Left renal cortex interstitium (tissue), 4 donors: ENCODE data around the gene FTCD. TPM values are rescaled to one million over a fixed set of nuclear protein-coding genes. Genes with fewer than 3 reads are reported as not detected.
"Not testable (repeated sequence)": the region's sequence is repeated elsewhere in the genome, so short reads cannot be mapped to it uniquely, and the experiment has no call there.

Experiments
- DNase-seq, 4 donors: peaks; one replicate each; pipeline ENCODE4 v3.0.0-alpha.2; 2013; ENCODE audit warnings: low read depth in 4 of 4, low spot score in 2 of 4, missing footprints in 1 of 4
- polyA plus RNA-seq, 4 donors: library from polyadenylated mRNA; unstranded; fragments of 120-200 nt; gene quantifications; one replicate each; pipeline ENCODE4 v1.2.1, GENCODE V29; 2013; ENCODE audit not compliant: insufficient read length in 4 of 4

Gene FTCD
- polyA plus RNA-seq, 4 donors, result 21.5 to 51.7 (median 31.4) TPM

DNA sequence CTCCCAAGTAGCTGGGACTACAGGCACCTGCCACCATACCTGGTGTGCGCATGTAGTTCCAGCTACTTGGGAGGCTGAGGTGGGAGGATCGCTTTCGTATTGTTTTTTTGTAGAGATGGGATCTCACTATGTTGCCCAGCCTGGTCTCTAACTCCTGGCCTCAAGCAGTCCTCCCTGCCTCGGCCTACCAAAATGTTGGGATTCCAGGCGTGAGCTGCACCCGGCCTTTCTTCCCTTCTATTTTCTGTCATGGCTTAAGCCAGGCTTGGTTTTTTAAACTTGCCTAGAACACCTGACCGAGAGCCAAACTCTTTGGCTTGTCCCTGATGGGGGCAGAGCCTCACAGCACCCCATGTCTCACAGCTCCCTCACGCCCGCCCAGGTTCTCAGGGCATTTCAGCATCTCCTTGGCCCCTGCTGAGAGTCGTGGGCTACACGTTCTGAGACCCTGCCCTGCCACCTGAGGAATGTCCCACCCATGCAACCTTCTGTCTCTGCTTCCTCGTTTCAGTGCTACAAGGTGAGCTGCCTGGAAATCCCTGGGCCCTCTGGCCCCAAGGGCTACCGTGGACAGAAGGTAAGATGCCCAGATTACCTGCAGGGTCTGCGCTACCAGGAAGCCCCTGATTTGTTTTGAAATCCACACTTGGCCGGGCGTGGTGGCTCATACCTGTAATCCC is 41.7 kb downstream of the FTCD start:
- no peak for DNase-seq

DNA sequence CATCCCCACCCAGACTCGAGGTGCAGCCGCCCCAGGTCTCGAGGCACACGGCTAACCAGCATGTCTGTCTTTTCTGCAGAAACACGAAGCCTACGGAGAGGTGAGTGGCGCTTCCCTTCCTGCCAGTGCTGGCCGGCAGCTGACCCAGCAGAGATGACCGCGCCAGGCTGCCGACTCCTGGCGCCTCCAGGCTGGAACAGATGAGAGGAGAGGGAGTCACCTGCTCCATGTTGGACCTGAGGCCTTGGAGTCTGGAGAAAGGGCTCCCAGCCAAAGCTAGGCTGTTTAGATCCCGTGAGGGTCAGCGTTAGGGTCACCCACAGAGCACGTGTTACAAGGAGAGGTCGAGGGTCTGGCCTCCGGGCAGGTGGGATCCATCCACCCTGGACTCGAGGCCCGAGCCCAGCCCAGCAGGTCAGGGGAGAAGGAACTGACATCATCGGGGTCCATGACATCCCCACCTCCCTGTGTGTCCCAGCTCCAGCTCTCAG is 42.6 kb downstream of the FTCD start:
- no peak for DNase-seq

DNA sequence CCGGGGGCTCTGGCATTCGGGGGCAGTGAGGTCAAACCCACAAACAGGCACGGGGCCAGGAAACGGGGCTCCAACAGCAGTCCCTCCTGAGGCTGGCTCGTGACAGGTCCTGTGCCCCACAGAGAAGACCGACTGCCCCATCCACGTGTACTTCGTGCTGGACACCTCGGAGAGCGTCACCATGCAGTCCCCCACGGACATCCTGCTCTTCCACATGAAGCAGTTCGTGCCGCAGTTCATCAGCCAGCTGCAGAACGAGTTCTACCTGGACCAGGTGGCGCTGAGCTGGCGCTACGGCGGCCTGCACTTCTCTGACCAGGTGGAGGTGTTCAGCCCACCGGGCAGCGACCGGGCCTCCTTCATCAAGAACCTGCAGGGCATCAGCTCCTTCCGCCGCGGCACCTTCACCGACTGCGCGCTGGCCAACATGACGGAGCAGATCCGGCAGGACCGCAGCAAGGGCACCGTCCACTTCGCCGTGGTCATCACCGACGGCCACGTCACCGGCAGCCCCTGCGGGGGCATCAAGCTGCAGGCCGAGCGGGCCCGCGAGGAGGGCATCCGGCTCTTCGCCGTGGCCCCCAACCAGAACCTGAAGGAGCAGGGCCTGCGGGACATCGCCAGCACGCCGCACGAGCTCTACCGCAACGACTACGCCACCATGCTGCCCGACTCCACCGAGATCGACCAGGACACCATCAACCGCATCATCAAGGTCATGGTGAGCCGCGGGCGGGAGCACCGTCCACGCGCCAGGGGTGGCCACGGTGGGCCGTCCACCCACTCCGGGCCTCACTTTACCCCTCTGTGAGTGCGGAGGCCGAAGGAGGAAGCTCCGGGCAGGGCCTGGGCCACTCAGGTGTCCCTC is 43.3 kb downstream of the FTCD start:
- DNase-seq, result no peak

DNA sequence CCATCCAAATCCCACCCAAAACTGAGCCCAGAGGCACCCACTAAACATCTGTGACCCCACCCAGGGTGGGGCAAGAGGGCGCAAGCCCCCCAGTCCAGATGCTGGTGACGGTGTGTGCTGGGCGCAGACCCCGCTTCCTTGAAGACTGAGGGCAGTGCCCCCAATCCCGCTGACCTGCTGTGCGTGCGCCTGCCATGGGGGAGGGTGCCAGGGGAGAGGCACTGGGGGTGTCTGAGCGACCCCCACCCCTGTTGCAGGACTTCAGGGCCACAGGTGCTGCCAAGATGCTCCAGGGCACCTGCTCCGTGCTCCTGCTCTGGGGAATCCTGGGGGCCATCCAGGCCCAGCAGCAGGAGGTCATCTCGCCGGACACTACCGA is 44.2 kb downstream of the FTCD start:
- DNase-seq, result no peak

DNA sequence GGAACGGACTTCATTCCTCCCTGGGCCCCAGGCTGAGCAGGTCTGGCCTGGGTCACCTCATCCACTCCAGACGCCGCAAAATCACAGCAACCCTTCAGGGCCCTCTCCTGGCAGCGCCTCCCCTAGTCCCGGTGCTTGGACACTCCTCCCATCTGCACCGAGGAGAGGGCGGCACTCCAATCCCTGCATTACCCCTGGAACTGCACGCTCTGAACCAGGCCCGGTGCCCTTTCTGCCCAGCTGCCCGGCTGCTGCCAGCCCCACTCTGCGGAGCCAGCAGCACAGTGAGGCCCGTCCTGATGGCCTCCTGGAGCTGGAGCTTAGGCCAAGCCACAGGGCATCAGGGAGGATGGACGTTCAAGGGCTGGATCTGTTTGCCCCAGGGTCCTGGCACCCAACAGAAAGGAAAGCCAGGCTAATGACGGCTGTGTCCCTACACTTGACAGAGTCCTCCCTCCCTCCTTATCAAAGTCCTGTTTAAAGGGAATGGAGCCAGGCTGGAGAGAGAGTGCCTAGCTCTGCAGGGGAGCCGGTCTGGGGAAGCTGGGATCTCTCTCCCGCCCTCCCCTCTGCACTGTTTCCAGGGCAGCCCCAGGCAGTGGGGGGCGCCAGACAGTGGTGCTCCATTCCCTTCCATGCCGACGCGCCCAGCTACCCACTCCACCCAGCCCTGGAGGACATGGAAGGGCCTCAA is 44.7 kb downstream of the FTCD start:
- no peak for DNase-seq

DNA sequence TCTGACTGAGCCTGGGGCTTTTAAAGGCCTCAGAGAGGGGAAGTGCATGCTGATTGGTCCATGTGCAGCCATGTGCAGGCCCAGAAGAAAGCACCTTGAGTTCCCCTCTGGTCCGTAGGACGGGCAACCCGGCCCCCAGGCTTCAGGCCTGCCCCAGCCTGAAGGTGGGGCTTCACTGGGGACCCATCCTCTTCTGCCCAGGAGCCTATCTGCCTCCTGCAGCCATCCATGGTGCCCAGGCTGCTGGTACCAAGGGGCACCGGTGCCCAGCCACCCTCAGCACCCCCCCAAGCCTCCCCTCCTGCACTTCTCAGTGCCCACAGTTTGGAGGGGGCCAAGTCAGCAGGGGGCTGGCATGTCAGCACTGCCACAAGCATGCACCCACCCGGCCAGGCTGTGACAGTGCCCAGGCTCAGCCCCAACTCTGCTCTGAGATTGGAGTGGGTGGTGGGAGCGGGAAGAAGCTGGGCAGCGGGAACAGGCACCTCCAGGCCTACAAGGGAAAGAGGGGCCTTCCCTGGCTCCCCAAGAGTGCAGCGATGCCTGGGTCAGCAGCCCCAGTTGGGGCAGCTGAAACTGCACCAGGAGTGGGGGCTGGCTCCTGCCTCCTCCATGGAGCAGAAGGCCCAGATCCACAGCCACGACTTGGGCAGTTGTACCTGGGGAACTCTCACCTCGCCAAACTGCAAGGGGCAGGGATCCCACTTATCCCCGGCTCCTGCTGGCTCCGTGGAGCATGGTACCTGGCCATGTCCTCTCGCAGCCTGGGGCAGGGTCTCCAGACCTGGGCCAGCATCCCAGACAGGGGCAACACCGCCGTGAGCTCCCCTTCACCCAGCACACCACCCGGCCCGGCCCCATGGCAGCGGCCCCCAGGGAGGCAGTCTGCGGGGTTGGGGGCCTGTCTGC is 45.8 kb downstream of the FTCD start:
- DNase-seq, result no peak

DNA sequence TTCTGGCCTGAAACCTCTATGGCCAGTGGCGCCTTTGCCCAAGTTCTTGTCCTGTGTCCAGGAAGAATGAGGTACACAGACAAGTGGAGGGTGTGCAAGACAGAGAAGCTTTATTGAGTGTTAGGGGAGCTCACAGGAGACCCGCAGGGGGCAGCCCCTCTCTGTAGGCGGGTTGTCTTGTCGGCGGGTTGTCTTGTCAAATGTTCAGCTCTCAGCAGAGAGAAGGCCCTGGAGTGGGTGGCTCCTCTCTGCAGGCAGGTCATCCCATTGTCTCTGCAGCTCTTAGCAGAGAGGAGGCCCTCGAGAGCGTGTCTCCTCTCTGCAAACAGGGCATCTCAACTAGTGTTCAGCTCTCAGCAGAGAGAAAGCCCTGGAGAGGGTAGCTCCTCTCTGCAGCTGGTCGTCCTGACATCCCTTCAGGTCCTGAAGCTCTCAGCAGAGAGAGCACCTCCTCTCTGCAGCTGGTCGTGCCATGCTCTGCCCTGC is 46.5 kb downstream of the FTCD start:
- no peak for DNase-seq

DNA sequence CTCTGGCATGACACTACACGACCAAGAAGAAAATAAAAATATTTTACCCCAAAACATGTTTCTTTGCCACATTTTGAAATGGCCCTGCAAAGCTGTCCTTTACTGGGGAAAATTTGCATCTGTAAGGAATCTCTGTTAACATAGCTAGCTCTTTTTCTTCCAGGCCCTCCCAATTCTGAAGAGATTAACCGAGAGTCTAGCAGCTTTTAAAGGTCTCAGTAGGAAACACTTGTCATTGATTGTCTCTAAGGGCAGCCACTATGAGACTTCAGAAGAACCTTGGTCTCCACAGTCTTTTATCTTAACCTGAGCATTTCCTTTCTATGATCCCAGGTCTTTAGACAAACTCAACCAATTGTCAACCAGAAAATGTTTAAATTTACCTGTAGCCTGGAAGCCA is 48.0 kb downstream of the FTCD start:
- DNase-seq, result not testable (repeated sequence)

DNA sequence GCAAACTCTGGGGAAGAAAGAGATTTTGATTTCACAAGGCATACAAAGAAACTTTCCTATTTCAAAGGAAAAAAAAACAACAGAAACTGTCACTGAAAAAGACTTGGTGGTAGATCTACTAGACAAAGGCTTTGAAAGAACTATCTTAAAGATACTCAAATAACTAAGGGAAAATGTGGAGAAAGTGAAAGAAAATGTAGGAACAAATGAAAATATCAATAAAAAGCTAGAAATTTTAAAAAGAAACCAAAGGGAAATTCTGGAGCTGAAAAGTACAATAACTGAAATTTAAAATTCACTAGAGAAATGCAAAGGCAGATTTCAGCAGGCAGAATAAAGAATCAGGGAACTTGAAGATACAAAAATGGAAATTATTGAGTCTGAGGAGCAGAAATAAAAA is 51.3 kb downstream of the FTCD start:
- no peak for DNase-seq

DNA sequence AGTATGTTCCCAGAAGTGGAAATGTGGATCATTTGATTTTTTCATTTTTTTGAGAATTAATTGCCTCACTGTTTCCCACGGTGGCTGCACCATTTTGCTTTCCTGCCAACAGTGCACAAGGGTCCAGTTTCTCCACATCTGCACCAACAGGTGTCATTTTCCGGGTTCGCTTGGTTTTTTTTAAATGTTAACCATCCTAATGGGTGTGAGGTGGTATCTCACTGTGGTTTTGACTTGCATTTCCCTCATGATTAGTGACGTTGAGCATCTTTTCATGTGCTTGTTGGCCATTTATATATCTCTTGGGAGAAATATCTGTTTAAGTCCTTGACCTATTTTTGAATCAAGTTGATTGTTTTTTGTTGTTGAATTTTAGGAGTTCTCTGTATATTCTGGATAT is 54.5 kb downstream of the FTCD start:
- no peak for DNase-seq

DNA sequence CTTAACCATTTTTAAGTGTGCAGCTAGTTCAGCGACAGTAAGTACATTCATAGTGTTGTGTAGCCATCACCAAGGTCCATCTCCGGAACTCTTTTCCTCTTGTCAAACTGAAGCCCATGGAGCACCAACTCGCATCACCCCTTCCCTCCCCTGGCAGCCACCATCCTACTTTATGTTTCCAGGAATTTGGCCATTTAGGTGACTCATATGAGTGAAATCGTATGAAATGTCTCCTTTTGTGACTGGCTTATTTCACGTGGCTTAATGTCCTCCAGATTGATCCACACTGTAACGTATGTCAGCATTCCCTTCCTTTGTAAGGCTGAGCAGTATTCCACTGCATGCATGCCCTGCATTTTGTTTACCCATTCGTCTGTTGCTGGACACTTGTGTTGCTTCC is 55.0 kb downstream of the FTCD start:
- no peak for DNase-seq

DNA sequence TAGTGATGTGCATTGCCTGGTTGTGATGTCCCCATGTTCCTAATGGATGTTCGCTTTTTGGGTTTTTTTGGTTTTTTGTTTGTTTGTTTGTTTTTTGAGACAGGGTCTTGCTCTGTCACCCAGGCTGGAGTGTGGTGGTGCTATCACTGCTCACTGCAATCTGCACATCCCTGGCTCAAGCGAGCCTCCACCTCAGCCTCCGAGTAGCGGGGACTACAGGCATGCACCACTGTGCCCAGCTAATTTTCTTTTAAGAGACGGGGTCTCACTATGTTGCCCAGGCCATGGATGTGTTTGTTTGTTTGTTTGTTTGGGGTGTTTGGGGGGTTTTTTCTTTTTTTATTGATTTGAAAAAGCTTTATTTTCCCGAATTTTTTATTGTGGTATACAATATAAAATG is 55.4 kb downstream of the FTCD start:
- no peak for DNase-seq

DNA sequence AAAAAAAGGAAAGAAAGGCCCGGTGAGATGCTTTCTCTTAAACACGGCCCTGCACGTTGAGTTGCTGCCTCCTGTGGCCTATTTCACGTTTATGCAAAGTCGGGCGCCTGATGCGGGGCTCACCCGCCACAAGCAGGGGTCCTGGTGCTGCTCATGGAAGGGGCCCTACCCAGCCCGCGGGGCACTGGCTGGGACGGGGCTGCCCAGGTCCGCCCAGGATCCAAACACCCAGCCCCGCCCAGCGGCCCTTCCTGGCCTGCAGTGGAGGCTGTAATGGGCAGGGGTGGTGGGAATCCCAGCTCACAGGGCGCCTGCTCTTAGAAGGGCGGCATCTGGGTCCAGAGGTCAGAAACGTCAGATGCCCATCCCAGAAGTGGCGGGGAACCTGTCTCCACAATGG is 55.9 kb downstream of the FTCD start:
- no peak for DNase-seq

DNA sequence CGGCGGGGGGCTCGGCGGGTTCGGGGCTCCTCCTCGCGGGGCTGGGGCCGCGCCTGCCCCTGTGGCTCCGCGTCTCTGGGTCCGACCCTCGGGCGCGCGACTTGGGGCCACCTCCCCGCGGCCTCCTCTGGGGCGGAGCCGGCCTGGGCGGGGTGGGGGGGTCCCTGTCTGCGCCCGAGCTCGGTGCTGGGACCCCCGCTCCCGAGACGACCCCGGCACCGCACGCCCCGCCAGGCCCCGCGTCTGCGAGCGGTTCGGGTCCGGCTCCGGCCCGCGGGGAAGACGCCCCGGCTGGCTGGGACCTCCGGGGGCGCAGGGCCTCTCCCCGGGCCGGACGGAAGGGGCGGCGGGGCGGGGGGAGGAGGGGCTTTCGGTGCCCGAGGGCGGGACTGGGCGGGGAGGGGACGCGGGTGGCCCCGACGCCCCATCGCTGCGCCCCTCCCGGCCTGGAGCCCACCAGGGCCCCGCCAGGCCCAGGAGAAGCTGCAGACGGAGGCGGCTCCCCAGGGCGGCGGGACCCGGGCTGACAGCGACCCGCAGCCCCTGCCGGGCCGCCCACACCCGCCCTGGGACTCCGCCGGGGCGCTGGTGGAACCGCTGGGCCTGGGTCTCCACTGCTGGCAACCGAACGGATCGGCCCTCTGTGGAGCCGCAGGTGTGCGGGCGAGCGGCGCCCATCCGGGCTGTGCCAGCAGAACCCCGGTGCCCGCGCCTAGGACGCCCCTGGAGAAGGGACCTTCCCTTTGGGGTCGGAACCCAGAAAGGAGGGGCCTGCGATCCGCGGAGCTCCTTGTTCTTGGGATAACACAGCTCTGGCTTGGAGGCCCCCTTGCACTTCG is 56.9 kb downstream of the FTCD start:
- DNase-seq, result no peak

DNA sequence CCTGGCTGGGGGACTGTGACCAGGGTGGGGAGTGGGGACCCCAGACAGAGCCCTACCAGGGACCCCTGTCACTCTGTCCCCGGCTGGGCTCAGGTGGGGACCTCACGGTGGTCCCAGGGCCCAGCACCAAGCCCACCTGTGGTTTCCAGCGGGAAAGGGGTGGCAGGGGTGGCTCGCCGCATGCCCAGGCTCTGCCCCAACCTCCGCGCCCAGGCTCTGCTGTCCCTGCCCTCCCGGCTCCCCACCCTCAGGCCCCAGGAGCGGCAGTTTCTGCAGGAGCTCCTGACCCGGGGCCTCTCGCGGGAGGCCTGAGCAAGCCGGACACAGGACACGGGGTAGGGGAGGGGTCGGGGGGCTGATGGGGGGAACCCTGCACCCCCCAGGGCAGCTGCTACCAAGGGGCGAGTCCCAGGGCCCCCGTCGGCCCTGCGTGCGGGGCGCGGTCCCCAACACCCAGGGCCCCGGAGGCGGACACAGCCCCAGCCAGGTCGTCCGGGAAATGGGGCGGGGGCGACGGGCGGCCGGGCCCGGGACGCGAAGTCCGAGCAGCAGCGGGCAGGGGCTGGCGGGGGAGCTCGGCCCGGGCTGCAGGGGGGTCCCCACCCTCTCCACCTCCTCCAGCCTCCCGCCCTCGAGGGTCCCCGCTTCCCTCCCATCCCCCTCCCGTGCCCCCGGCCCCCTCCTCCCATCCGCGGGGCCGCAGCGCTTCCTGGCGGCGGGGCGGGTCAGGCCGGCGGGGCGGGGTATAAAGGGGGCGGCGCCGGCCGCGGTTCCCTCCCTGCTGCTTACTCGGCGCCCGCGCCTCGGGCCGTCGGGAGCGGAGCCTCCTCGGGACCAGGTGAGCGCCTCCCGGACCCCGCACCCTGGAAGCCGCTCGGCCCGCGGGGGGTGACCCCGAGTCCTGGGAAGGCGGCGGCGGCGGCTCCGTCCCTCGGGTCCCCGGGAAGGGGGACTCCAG is 57.8 kb downstream of the FTCD start, which contains the start of gene COL6A2:
Gene COL6A2, plus strand, starts transcription at position 777 of the 958 bp plus-strand sequence.
- peak in 1 of 4 donors; percentile 54 for DNase-seq

DNA sequence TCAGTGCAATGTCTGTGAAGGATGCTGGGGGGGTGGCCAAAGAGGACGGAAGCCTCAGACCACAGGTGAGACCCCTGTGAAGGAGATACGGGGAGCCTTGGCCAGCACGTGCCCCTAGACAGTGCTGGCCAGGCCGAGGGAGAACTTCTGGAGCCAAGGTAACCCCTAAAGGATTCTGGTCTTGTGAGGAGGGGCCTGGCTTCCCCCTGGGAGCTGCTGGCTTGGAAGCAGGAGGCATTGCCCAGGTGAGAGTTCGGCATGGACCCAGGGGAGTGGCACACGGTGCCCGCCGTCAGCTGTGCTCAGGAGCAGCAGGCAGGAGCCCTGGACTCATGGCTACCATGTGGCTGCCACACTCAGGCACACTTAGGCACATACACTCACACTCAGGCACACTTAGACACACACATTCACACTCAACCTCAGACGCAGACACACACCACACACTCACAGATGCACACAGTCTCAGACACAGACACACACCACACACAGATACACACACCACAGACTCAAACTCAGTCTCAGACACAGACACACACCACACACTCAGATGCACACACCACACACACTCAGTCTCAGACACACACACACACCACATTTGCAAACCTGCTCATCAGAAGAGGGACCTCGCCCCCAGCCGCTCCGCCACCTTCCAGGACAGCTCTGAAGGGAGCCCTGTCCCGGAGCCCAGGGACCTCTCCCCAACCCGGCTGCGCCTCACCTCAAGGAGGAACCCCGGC is 58.6 kb downstream of the FTCD start:
- DNase-seq, result no peak

DNA sequence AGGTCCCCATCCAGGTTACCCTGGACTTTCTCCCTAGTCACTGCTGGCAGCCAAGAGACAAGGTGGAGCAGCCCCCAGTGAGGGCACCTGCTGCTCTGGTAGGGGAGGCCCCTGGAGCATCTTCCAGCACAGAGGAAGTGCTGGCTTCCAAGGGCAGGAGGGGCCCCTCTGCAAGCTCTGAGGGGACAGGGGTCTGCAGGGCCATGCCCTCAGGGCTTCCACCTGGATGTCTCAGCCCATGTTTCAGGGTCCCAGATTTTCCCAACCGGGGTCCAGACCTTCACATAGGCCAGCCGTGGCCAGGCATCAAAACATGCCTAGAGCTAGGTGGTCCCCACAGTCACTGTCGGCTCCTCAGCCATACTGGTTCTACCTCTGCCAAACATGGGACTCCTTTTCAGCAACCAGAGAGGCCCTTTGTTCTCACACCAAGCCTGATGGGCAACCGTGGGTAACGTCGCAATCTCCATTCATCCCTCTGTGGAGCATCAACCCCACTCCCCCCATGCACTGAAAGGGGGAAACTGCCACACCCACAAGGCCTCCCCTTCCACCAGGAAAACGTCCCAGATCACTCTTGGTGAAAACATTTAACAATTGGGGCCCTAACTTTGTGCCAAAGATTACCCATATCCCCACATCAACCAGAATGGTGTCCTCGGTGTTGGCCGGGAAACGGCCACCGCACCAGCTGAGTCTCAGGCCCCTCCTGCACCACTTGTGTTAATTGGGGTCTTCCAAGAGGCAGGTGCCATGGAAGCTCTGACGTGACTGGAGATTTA is 59.4 kb downstream of the FTCD start:
- DNase-seq, result no peak
